ENCODE measurements around the gene CDCA7.

The CDCA7 gene

DNA sequence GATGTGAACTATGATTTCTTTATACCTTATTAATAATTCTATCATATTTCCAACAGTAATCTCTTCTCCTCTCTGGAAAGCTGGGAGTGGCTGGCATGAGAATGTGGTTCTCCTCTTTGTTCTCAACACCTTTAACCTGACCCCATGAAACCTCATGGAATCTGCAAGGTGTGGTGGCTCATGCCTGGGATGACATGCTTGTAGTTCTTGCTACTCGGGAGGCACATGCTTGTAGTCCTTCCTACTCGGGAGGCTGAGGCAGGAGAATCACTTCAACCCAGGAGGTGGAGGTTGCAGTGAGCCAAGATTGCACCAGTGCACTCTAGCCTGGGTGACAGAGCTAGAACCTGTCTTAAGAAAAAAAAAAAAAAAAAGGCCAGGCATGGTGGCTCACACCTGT is 10.8 kb upstream of the CDCA7 start:
- Histone ChIP-seq H3K4me3 (ENCODE audit: severe bottlenecking) (no peak overlapping the region), H3K36me3 (ENCODE audit: low read depth) (no peaks in the 10 kb centered on the region), H3K9me3 (ENCODE audit: severe bottlenecking) (peaks cover 10% of the 10 kb centered on the region), H3K27ac (ENCODE audit: poor library complexity, severe bottlenecking) (no peak overlapping the region), H3K4me1 (ENCODE audit: insufficient read depth, poor library complexity, severe bottlenecking) (no peaks in the 10 kb centered on the region), H3K27me3 (ENCODE audit: insufficient read depth, poor library complexity, severe bottlenecking) (no peaks in the 10 kb centered on the region)
- TF ChIP-seq, protein P1, sequence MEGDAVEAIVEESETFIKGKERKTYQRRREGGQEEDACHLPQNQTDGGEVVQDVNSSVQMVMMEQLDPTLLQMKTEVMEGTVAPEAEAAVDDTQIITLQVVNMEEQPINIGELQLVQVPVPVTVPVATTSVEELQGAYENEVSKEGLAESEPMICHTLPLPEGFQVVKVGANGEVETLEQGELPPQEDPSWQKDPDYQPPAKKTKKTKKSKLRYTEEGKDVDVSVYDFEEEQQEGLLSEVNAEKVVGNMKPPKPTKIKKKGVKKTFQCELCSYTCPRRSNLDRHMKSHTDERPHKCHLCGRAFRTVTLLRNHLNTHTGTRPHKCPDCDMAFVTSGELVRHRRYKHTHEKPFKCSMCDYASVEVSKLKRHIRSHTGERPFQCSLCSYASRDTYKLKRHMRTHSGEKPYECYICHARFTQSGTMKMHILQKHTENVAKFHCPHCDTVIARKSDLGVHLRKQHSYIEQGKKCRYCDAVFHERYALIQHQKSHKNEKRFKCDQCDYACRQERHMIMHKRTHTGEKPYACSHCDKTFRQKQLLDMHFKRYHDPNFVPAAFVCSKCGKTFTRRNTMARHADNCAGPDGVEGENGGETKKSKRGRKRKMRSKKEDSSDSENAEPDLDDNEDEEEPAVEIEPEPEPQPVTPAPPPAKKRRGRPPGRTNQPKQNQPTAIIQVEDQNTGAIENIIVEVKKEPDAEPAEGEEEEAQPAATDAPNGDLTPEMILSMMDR (IDR thresholded peaks at IDR 0.05; ENCODE audit: poor library complexity, severe bottlenecking): no peak
- DNase-seq (ENCODE audit: low spot score) (no peak), ATAC-seq (ENCODE audit: low read depth) (no peak)

DNA sequence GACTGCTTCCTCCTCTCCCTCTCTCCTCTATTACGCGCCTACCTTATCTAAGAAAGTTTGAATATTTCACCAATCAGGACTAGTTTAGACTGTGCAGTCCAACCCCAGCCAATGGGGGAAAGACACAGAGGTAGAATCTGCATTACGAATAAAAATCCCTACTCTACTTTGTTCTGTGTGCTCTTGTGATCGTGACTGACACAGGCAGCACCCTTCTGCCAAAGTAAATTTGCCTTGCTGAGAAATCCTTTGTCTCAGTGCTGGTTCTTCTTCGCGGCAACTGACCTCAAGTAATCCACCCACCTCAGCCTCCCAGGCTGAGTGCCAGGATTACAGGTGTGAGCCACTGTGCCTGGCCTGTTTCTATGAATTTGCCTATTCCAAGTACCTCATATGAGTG is 8.6 kb upstream of the CDCA7 start:
- no peak for DNase-seq (ENCODE audit: low spot score)
- H3K27ac ChIP-seq (ENCODE audit: poor library complexity, severe bottlenecking): no peak overlapping the region
- TF ChIP-seq, protein P1 (IDR thresholded peaks at IDR 0.05; ENCODE audit: poor library complexity, severe bottlenecking): no peak

DNA sequence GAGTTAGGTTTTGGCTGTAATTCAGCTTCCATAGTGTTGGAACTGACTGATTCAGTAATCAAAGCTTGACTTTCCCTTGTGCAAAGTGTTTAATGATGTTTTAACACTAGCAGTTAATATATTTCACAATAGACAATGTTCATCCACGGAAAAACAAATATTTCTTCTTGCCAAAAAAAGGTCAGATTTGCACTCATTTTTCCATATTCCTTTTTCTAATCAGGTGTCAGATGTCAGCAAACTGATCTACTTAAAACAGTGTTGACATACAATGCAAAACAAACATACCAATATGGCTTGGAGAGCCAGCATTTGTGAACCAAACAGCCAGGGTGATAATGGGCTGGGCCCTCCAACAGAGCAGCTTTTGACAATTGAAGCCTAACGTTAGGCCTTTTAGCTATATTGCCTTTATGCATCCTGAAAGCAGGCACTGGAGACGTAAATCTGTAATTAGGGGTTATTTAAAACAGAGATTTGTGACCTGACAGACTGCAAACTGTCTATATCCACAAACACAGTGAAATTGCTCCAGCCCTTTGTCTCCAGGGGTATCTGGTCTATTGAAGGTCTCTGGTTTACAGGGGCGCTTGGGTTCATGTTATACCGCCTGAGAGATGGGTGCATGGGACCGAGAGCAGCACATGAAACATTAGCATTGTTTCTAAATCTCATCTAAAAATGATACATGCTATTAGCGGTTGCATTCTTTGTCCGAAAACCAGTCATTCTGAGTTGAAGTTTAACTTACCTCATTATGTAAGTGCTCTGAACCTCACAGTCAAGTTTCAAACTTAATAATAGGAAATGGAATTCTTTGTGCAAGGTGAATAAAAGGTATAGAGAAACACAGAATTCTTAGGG is 7.1 kb upstream of the CDCA7 start:
- DNase-seq (ENCODE audit: low spot score) (no peak), ATAC-seq (ENCODE audit: low read depth) (no peak)
- no peak overlapping the region for H3K27ac ChIP-seq (ENCODE audit: poor library complexity, severe bottlenecking)
- no peak overlapping the region for H3K4me3 ChIP-seq (ENCODE audit: severe bottlenecking)
- TF ChIP-seq, protein P1 (IDR thresholded peaks at IDR 0.05; ENCODE audit: poor library complexity, severe bottlenecking): no peak
- peaks cover 10% of the 10 kb centered on the region for H3K9me3 ChIP-seq (ENCODE audit: severe bottlenecking)
- no peaks in the 10 kb centered on the region for H3K36me3 ChIP-seq (ENCODE audit: low read depth)
- H3K4me1 ChIP-seq (ENCODE audit: insufficient read depth, poor library complexity, severe bottlenecking): no peaks in the 10 kb centered on the region
- H3K27me3 ChIP-seq (ENCODE audit: insufficient read depth, poor library complexity, severe bottlenecking): no peaks in the 10 kb centered on the region

More for the DNA sequence above, 8.6 kb upstream of the CDCA7 start:
- no peaks in the 10 kb centered on the region for H3K36me3 ChIP-seq (ENCODE audit: low read depth)
- no peak overlapping the region for H3K4me3 ChIP-seq (ENCODE audit: severe bottlenecking)
- H3K27me3 ChIP-seq (ENCODE audit: insufficient read depth, poor library complexity, severe bottlenecking): no peaks in the 10 kb centered on the region
- H3K4me1 ChIP-seq (ENCODE audit: insufficient read depth, poor library complexity, severe bottlenecking): no peaks in the 10 kb centered on the region
- H3K9me3 ChIP-seq (ENCODE audit: severe bottlenecking): peaks cover 10% of the 10 kb centered on the region
- no peak for ATAC-seq (ENCODE audit: low read depth)

DNA sequence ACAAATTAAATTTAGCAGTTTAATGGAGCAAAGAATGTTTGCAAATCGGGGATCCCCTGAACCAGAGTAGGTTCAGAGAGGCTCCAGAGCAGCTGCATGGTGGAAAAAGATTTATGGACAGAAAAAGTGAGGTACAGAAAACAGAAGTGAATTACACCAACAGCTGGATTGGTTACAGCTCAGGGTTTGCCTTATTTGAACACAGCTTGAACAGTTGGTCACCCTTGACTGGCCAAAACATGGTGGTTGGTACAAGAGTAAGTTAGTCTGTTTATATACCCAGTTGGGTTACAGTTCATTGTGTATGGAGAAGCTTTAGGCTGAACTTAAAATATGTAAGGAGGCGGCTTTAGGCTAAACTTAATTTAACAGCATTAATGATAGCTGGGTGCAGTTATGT is 5.4 kb upstream of the CDCA7 start:
- ATAC-seq (ENCODE audit: low read depth) (no peak), DNase-seq (ENCODE audit: low spot score) (no peak)
- Histone ChIP-seq H3K27me3 (ENCODE audit: insufficient read depth, poor library complexity, severe bottlenecking) (no peaks in the 10 kb centered on the region), H3K36me3 (ENCODE audit: low read depth) (no peaks in the 10 kb centered on the region), H3K4me1 (ENCODE audit: insufficient read depth, poor library complexity, severe bottlenecking) (peaks cover 4% of the 10 kb centered on the region), H3K4me3 (ENCODE audit: severe bottlenecking) (no peak overlapping the region), H3K27ac (ENCODE audit: poor library complexity, severe bottlenecking) (no peak overlapping the region), H3K9me3 (ENCODE audit: severe bottlenecking) (peaks cover 10% of the 10 kb centered on the region)
- TF ChIP-seq, protein P1 (IDR thresholded peaks at IDR 0.05; ENCODE audit: poor library complexity, severe bottlenecking): no peak

DNA sequence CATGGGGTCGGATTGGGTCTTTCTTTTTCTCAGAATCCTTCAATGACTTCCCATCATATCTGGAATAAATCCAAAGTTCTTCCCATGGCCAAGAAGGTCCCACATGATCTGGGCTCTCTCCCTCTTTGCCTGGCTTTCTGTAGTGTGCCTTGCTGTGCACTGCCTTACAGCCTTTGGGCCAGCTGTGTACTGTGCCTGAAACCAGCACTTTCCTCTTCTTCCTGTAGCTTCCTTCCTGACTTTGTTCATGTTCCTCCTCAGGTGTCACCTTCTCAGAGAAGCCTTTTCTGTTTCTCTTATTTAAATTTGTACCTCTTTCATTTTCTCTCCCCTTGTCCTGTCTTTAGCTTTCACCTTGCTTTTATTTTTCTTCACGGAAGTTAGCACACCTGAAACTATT is 4.3 kb upstream of the CDCA7 start:
- Histone ChIP-seq H3K4me1 (ENCODE audit: insufficient read depth, poor library complexity, severe bottlenecking) (peaks cover 4% of the 10 kb centered on the region), H3K9me3 (ENCODE audit: severe bottlenecking) (peaks cover 10% of the 10 kb centered on the region), H3K27me3 (ENCODE audit: insufficient read depth, poor library complexity, severe bottlenecking) (no peaks in the 10 kb centered on the region), H3K27ac (ENCODE audit: poor library complexity, severe bottlenecking) (no peak overlapping the region), H3K4me3 (ENCODE audit: severe bottlenecking) (no peak overlapping the region), H3K36me3 (ENCODE audit: low read depth) (no peaks in the 10 kb centered on the region)
- TF ChIP-seq, protein P1 (IDR thresholded peaks at IDR 0.05; ENCODE audit: poor library complexity, severe bottlenecking): no peak
- ATAC-seq (ENCODE audit: low read depth) (no peak), DNase-seq (ENCODE audit: low spot score) (no peak)
